GM18907 (cell line): Measurements from ENCODE around the gene GPR132.

Experiments used
- ATAC-seq: cut with Tn5 transposase; IDR thresholded peaks from one replicate; pipeline ENCODE4 v1.9.1; 2021; ENCODE audit warnings: mild to moderate bottlenecking, moderate library complexity; ENCODE audit not compliant: unreplicated experiment

GPR132 gene

GRCh38 chr14:105023144-105023543 lies 42.1 kb downstream of the GPR132 start:
- no peak for ATAC-seq

GRCh38 chr14:105022276-105022670 lies 43.0 kb downstream of the GPR132 start:
- no peak for ATAC-seq

- ATAC-seq = peak; percentile 3
These were observed 43.5 kb downstream of the GPR132 start for GRCh38 chr14:105021656-105022275.

- ATAC-seq = peak; percentile 78
These were observed 44.2 kb downstream of the GPR132 start, which contains the start of gene CDCA4 for GRCh38 chr14:105020815-105021655. Gene CDCA4, minus strand, starts transcription at chr14:105021083. Its CDS starts 9,154 bp downstream, at chr14:105011929.

GRCh38 chr14:105019861-105020814 lies 45.1 kb downstream of the GPR132 start:
- peak; percentile 35 for ATAC-seq

- no peak for ATAC-seq
These were observed 46.8 kb downstream of the GPR132 start for GRCh38 chr14:105018414-105018813.

GRCh38 chr14:105015905-105016304 lies 49.3 kb downstream of the GPR132 start:
- ATAC-seq = no peak

- no peak for ATAC-seq
These were observed 50.0 kb downstream of the GPR132 start for GRCh38 chr14:105015242-105015641.

GRCh38 chr14:105014631-105015030 lies 50.6 kb downstream of the GPR132 start:
- ATAC-seq = no peak

- ATAC-seq = no peak
These were observed 51.2 kb downstream of the GPR132 start for GRCh38 chr14:105014032-105014431.

- ATAC-seq = no peak
These were observed 52.0 kb downstream of the GPR132 start for GRCh38 chr14:105013150-105013785.

GRCh38 chr14:105012171-105012985 lies 52.9 kb downstream of the GPR132 start:
- ATAC-seq = no peak

- no peak for ATAC-seq
These were observed 53.8 kb downstream of the GPR132 start for GRCh38 chr14:105011312-105011990.

- ATAC-seq = no peak
These were observed 54.3 kb downstream of the GPR132 start for GRCh38 chr14:105010891-105011291.

GRCh38 chr14:105010106-105010505 lies 55.1 kb downstream of the GPR132 start:
- ATAC-seq = no peak

GRCh38 chr14:105007593-105008264 lies 57.5 kb downstream of the GPR132 start:
- no peak for ATAC-seq

GRCh38 chr14:105006831-105007592 lies 58.2 kb downstream of the GPR132 start:
- ATAC-seq = no peak
